ENCODE data around the gene TRIM8.
A peak's percentile ranks its signal among the peaks of the same experiment; 100 is the strongest.

TRIM8 gene

DNA sequence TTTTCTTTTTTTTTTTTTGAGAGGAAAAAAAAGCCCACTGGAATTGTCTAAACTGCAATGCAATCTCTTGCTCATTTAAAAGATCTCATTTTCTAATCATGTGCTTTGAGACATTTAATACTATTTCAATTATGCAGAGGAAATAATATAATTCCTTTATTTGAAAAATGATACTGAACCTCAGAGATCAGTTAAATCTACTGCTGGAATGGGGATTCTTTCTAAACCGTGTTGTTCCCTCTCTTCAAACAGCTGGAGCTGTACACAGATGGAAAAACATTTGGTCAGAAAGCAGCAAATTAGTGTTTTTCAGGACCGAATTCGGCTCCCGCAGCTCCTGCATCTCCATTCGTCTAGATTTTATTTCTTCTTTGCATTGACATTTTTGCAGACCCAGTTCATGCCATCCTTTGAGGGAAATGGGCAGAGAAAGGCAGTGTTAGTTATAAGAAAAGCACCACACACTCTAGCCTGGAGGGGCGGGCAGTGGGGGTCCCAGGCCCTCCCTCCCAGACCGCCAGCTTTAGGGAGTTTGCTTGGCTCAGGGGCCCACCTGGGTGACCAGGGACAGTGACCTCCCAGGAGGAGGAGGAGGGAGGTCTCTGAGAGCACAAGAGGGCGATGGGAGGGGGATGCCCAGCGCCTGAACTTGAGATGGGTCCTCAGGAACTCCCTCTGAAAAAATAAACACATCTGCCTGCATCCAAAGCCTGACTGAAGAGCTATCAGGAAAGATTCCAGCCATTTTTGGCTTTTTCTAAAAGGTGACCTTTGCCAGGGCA, 32.4 kb downstream of the TRIM8 start:
- no peak overlapping the region for H3K4me3 ChIP-seq (ENCODE audit: low read depth, low read length)
- no peak for DNase-seq (ENCODE audit: low read depth)
- TF ChIP-seq, protein P1, sequence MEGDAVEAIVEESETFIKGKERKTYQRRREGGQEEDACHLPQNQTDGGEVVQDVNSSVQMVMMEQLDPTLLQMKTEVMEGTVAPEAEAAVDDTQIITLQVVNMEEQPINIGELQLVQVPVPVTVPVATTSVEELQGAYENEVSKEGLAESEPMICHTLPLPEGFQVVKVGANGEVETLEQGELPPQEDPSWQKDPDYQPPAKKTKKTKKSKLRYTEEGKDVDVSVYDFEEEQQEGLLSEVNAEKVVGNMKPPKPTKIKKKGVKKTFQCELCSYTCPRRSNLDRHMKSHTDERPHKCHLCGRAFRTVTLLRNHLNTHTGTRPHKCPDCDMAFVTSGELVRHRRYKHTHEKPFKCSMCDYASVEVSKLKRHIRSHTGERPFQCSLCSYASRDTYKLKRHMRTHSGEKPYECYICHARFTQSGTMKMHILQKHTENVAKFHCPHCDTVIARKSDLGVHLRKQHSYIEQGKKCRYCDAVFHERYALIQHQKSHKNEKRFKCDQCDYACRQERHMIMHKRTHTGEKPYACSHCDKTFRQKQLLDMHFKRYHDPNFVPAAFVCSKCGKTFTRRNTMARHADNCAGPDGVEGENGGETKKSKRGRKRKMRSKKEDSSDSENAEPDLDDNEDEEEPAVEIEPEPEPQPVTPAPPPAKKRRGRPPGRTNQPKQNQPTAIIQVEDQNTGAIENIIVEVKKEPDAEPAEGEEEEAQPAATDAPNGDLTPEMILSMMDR (IDR thresholded peaks at IDR 0.05; ENCODE audit: low read depth, low read length, missing control alignments), result no peak

DNA sequence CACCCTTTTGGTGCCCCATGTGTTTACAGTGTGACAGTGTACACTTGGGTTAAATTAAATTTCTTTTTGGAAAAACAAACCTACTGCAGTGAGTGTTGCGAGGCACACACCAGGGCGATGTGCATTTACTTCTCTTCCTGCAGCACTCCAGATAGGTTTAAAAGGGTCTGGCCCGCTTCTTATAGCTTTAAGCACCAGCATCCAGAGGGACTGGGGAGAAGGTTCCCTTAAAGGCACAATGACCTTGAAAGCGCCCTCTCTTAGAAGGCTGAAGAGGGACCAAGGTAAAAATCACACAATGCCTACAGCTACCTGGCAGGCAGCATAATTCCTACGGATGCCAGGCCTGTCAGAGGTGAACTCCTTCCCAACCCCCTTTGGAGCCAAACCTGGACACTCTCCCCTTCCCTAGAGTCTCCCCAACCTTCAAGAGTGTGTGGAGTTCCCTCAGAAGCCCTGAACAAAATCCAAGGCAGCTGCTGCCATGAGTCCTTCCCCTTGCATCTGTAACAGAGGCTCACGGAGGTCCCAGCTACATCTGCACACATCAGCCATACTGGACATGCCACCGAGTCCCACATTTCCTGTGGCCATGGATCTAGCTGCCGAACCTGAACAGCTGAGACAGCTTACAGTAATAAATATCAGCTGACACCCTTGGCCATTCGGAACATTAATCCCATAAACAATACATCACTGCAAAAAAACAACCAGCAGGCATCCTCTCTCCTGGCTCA, 33.2 kb downstream of the TRIM8 start:
- no peak for DNase-seq (ENCODE audit: low read depth)
- H3K4me3 ChIP-seq (ENCODE audit: low read depth, low read length), result no peak overlapping the region
- TF ChIP-seq, protein P1 (IDR thresholded peaks at IDR 0.05; ENCODE audit: low read depth, low read length, missing control alignments), result no peak

DNA sequence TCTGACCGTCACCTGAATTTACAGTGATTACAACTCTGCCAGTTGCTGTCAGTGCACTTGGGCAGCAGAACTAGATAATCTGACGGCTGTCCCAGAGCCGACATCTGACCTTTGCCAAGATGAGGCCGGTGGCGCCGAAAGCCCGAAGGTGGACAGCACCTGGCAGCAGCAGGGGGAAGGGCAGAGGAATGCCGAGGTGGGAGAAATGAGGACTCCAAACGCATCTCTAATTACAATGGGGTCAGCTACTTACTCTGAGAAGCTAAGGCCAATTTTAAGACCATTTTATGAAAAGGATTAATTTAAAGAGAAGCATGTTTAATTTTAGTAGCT, 33.8 kb downstream of the TRIM8 start:
- no peak for DNase-seq (ENCODE audit: low read depth)
- TF ChIP-seq, protein P1 (IDR thresholded peaks at IDR 0.05; ENCODE audit: low read depth, low read length, missing control alignments), result no peak
- no peak overlapping the region for H3K4me3 ChIP-seq (ENCODE audit: low read depth, low read length)

DNA sequence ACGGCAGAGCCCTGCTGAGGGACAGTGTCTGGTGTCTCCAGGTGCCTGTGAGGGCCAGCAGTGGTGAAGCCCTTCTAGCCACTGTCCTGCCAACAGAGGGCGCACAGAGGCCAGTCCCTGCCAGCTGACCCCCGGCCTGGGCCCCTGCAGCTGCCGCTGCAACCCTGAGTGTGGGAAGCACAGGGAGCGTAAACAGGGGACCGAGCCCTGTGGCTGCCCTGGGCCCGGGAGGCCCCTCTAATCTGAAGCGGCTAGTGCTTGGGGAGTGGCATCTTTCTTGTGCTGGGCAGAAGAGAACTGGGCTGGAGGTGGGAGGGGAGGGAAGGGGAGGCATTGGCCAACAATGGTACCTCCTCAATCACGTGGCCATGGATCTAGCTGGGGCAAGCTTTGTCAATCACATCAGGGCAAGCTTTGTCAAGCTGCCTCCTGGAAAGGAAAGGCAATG, 34.6 kb downstream of the TRIM8 start:
- no peak overlapping the region for H3K4me3 ChIP-seq (ENCODE audit: low read depth, low read length)
- DNase-seq (ENCODE audit: low read depth), result no peak
- TF ChIP-seq, protein P1 (IDR thresholded peaks at IDR 0.05; ENCODE audit: low read depth, low read length, missing control alignments), result peak; percentile 73

DNA sequence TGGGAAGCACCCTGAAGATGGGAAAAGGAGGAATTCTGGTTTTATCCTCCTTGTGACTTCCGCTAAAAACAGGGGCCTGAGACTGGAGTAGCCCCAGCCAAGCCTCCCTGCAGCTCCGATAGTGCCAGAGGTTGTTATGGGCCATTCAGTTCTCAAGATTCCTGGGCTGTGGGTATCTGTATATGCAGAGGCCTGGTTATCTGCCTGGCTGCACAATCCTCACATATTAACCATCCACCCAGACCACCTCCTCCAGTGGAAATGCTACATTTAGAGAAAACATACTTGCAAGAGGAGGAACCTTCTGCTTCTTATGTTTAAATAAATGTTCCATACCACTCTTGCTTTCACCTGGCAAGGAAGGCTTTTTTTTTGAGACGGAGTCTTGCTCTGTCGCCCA, 35.3 kb downstream of the TRIM8 start:
- no peak overlapping the region for H3K4me3 ChIP-seq (ENCODE audit: low read depth, low read length)
- DNase-seq (ENCODE audit: low read depth), result no peak
- TF ChIP-seq, protein P1 (IDR thresholded peaks at IDR 0.05; ENCODE audit: low read depth, low read length, missing control alignments), result no peak

DNA sequence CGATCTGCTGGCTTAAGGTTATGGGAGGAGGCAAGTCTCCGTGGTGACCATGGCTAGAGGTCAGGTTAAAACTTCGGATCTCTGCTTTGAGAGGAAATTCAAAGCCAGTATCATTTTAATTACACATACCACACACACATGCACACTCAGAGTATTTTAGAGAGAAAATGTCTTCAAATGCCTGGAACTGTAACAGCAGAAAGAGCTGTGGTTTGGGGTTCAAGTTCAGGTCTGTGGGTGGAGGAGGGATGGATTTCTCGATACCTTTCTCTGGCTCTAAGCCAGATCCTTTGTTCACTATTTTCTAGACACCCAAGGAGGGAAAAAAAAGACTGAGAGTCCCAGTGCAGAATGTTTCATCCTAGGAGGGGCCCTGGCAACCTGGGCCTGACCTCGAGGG, 37.4 kb downstream of the TRIM8 start:
- TF ChIP-seq, protein P1 (IDR thresholded peaks at IDR 0.05; ENCODE audit: low read depth, low read length, missing control alignments), result no peak
- H3K4me3 ChIP-seq (ENCODE audit: low read depth, low read length), result no peak overlapping the region
- DNase-seq (ENCODE audit: low read depth), result no peak

Data from GM12864 (cell line).